CD4-positive, alpha-beta T cell treated with Interleukin-4 for 4 hours (primary cell): ENCODE measurements around the gene GRM4.

Source experiments
- DNase-seq: peaks from one replicate; pipeline ENCODE4 v3.0.0-alpha.2; 2020

GRM4 gene

DNA sequence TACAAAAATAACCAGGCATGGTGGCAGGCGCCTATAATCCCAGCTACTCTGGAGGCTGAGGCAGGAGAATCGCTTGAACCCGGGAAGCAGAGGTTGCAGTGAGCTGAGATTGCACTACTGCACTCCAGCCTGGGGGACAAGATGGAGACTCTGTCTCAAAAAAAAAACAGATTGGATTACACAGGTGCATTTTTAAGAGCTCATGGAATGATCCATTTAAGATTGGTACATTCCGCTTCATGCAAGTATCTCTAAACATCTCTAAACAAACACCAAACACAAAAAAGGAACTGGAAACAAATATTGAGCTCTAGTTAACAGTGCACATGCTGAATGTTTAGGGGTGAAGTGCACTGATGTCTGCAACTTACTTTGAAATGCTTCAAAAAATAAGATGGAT lies 154.3 kb downstream of the GRM4 start:
- DNase-seq = no peak

- no peak for DNase-seq
Measured at GRCh38 chr6:33990061-33990541, 155.8 kb downstream of the GRM4 start.

GRCh38 chr6:33989016-33989854 lies 156.7 kb downstream of the GRM4 start:
- DNase-seq = no peak

DNA sequence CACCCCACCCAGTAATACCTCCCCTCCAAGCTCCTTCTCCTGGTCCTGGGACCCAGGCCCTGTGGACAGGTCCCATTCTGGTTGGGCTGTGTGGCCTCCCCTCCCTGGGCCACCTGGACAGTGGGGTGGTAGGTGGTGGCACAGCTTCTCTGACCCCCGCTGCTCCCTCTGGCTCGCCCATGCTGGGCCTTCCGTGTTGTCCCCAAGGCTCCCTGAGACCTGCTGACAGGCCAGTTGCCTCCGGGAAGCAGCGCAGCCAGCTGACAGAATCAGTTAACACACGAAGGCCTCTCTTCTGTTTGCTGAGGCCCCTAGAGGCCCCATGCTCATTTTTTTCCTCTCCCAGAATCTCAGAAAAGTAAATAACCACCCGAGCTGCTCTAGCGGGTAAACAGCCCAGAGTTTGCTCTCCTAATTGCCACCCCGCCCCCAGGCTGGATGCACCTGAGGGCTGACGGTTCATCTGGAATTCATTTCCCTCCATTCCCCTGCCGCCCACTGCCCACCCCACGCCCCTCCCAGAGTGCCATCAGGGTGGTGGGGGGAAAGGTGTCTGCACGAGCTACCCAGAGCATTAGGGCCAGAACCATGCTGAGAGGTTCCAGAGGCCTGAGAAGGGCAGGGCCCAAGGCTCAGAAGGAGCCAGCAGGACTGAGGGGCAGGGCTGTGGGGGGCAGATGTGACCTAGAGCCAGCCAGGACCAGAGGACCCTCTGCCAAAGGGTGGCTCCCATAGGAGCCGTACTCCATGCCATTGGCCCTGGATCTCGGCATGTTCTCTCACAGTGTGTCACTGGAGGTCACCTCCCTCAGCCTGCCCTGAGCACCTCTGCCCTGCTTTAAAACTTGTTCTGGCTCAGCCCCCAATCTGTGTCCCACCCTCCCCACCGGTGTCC lies 157.5 kb downstream of the GRM4 start:
- no peak for DNase-seq

GRCh38 chr6:33987531-33988021 lies 158.3 kb downstream of the GRM4 start:
- DNase-seq = no peak

DNA sequence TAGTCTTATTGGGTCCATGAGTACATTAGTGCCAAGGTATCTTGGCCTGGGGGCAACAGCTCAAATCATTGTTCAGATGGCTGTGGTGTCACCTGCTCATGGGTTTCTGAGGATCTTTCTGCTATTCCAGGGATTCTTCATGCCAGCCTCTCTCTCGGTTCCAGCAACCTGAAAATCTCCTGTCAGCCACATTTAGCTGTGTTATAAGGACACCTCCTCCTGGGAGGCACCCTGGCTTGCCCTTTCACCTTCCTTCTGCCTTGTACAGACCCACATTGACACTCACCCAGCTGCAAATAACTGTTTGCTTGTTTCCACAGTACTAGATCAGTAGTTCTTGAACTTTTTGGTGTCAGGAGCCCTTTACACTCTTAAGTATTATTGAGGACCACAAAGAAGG lies 159.9 kb downstream of the GRM4 start:
- no peak for DNase-seq

- DNase-seq = no peak
Measured at GRCh38 chr6:33985313-33985751, 160.6 kb downstream of the GRM4 start.

- DNase-seq = no peak
Measured at GRCh38 chr6:33984466-33985312, 161.2 kb downstream of the GRM4 start.

- no peak for DNase-seq
Measured at GRCh38 chr6:33983721-33984465, 162.0 kb downstream of the GRM4 start.

GRCh38 chr6:33983109-33983716 lies 162.7 kb downstream of the GRM4 start:
- no peak for DNase-seq

GRCh38 chr6:33981861-33982260 lies 164.0 kb downstream of the GRM4 start:
- DNase-seq = no peak

DNA sequence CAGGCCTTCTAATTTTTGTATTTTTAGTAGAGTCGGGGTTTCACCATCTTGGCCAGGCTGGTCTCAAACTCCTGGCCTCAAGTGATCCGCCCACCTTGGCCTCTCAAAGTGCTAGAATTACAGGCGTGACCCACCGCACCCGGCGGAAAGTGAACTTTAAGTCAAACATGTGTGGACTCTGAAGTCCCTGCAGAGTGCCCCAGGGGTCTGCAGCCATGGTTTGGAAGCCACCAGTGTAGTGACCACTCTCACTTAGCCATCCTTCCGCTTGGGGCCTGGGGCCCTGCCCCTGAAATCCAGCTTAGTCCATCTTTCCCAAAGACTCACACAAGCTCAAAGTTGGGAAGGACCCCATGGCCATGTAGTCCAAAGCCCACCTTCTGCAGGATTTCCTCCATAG lies 164.5 kb downstream of the GRM4 start:
- DNase-seq = no peak

- no peak for DNase-seq
Measured at GRCh38 chr6:33980176-33981175, 165.4 kb downstream of the GRM4 start.

GRCh38 chr6:33979750-33980149 lies 166.1 kb downstream of the GRM4 start:
- no peak for DNase-seq

GRCh38 chr6:33978412-33979150 lies 167.3 kb downstream of the GRM4 start:
- no peak for DNase-seq

GRCh38 chr6:33977606-33978411 lies 168.1 kb downstream of the GRM4 start:
- no peak for DNase-seq

- DNase-seq = no peak
Measured at GRCh38 chr6:33976437-33977360, 169.2 kb downstream of the GRM4 start.
